Measurements from ENCODE around the gene GRK3.
"Not testable (repeated sequence)": the region's sequence is repeated elsewhere in the genome, so short reads cannot be mapped to it uniquely, and the experiment has no call there.

GRK3 gene

GRCh38 chr22:25572708-25573171, 8.3 kb downstream of the GRK3 start:
- no peak for DNase-seq (ENCODE audit: low spot score)

- no peak for DNase-seq (ENCODE audit: low spot score)
These were observed 9.4 kb downstream of the GRK3 start for GRCh38 chr22:25573841-25574240.

GRCh38 chr22:25574736-25575135, 10.3 kb downstream of the GRK3 start:
- DNase-seq (ENCODE audit: low spot score) = no peak

- not testable (repeated sequence) for DNase-seq (ENCODE audit: low spot score)
These were observed 11.4 kb downstream of the GRK3 start for GRCh38 chr22:25575674-25576392.

GRCh38 chr22:25581452-25581851, 17.0 kb downstream of the GRK3 start:
- not testable (repeated sequence) for DNase-seq (ENCODE audit: low spot score)

GRCh38 chr22:25582946-25583345, 18.5 kb downstream of the GRK3 start:
- no peak for DNase-seq (ENCODE audit: low spot score)

- not testable (repeated sequence) for DNase-seq (ENCODE audit: low spot score)
These were observed 20.5 kb downstream of the GRK3 start for GRCh38 chr22:25584993-25585392.

- DNase-seq (ENCODE audit: low spot score) = not testable (repeated sequence)
These were observed 25.2 kb downstream of the GRK3 start for GRCh38 chr22:25589664-25590063.

- DNase-seq (ENCODE audit: low spot score) = not testable (repeated sequence)
These were observed 28.8 kb downstream of the GRK3 start for GRCh38 chr22:25593323-25593722.

- DNase-seq (ENCODE audit: low spot score) = no peak
These were observed 34.1 kb downstream of the GRK3 start for GRCh38 chr22:25598609-25599008.

GRCh38 chr22:25602445-25602844, 38.0 kb downstream of the GRK3 start:
- no peak for DNase-seq (ENCODE audit: low spot score)

- DNase-seq (ENCODE audit: low spot score) = no peak
These were observed 38.4 kb downstream of the GRK3 start for GRCh38 chr22:25602916-25603315.

GRCh38 chr22:25605146-25605545, 40.7 kb downstream of the GRK3 start:
- not testable (repeated sequence) for DNase-seq (ENCODE audit: low spot score)

- DNase-seq (ENCODE audit: low spot score) = not testable (repeated sequence)
These were observed 41.1 kb downstream of the GRK3 start for GRCh38 chr22:25605565-25605964.

GRCh38 chr22:25611284-25611683, 46.8 kb downstream of the GRK3 start:
- not testable (repeated sequence) for DNase-seq (ENCODE audit: low spot score)

- not testable (repeated sequence) for DNase-seq (ENCODE audit: low spot score)
These were observed 48.7 kb downstream of the GRK3 start for GRCh38 chr22:25613131-25613530.

- DNase-seq (ENCODE audit: low spot score) = not testable (repeated sequence)
These were observed 49.1 kb downstream of the GRK3 start for GRCh38 chr22:25613558-25613957.

- DNase-seq (ENCODE audit: low spot score) = not testable (repeated sequence)
These were observed 50.3 kb downstream of the GRK3 start for GRCh38 chr22:25614791-25615190.

- no peak for DNase-seq (ENCODE audit: low spot score)
These were observed 57.5 kb downstream of the GRK3 start for GRCh38 chr22:25621986-25622385.

GRCh38 chr22:25623310-25623734, 58.8 kb downstream of the GRK3 start:
- no peak for DNase-seq (ENCODE audit: low spot score)

- DNase-seq (ENCODE audit: low spot score) = no peak
These were observed 59.4 kb downstream of the GRK3 start for GRCh38 chr22:25623851-25624250.

GRCh38 chr22:25624476-25624875, 60.0 kb downstream of the GRK3 start:
- no peak for DNase-seq (ENCODE audit: low spot score)

- not testable (repeated sequence) for DNase-seq (ENCODE audit: low spot score)
These were observed 61.5 kb downstream of the GRK3 start for GRCh38 chr22:25625747-25626623.

Data from pons (tissue), 1 donor.